HepG2 (cell line): ENCODE data around the gene TCF23. TPM values are rescaled to one million over a fixed set of nuclear protein-coding genes. Genes with fewer than 3 reads are reported as not detected.

Experiments used
- HIVEP1 ChIP-seq: sonication (generic); formaldehyde crosslinking; IDR thresholded peaks from 2 replicates; pipeline ENCODE4 v1.4.0; 2020; ENCODE audit warnings: mild to moderate bottlenecking, missing genetic modification reagents
- KLF11 ChIP-seq: IDR thresholded peaks from 2 replicates; pipeline ENCODE4 v1.6.1; 2016; ENCODE audit warnings: missing compliant biosample characterization
- NFYB ChIP-seq: sonication (generic); formaldehyde crosslinking; IDR thresholded peaks from 2 replicates; pipeline ENCODE4 v1.4.0; 2020; ENCODE audit warnings: missing genetic modification reagents
- NKX3-1 ChIP-seq: sonication (generic); formaldehyde crosslinking; IDR thresholded peaks from 2 replicates; pipeline ENCODE4 v1.5.0; 2020; ENCODE audit warnings: missing genetic modification reagents
- POLR2AphosphoS2 ChIP-seq: IDR thresholded peaks from 2 replicates; pipeline ENCODE4 v1.6.1; 2011; ENCODE audit warnings: low read depth, low read length, improper control_type of control experiment
- RAD51 ChIP-seq: fragments of 450-650 bp; IDR thresholded peaks from 2 replicates; pipeline ENCODE4 v1.6.1; 2016; ENCODE audit warnings: borderline replicate concordance
- SMC3 ChIP-seq: IDR thresholded peaks from 2 replicates; pipeline ENCODE4 v1.6.1; 2011; ENCODE audit warnings: low read length, improper control_type of control experiment
- YEATS2 ChIP-seq: sonication (generic); formaldehyde crosslinking; IDR thresholded peaks from 2 replicates; pipeline ENCODE4 v1.4.0; 2020; ENCODE audit warnings: missing genetic modification reagents, borderline replicate concordance
- YY1 ChIP-seq: IDR thresholded peaks from 2 replicates; pipeline ENCODE4 v1.6.1; 2011; ENCODE audit warnings: low read length, low read depth, moderate library complexity, mild to moderate bottlenecking; ENCODE audit not compliant: insufficient read depth, insufficient replicate concordance
- ZFX ChIP-seq: sonication (generic); formaldehyde crosslinking; IDR thresholded peaks from 2 replicates; pipeline ENCODE4 v1.4.0; 2020; ENCODE audit warnings: mild to moderate bottlenecking, low read depth, missing genetic modification reagents, moderate library complexity
- ZNF124 ChIP-seq: sonication (generic); formaldehyde crosslinking; IDR thresholded peaks from 2 replicates; pipeline ENCODE4 v1.4.0; 2020; ENCODE audit warnings: missing genetic modification reagents
- ZNF367 ChIP-seq: sonication (generic); formaldehyde crosslinking; IDR thresholded peaks from 2 replicates; pipeline ENCODE4 v1.4.0; 2020; ENCODE audit warnings: missing genetic modification reagents, borderline replicate concordance
- ZNF619 ChIP-seq: sonication (generic); formaldehyde crosslinking; IDR thresholded peaks from 2 replicates; pipeline ENCODE4 v1.4.0; 2020; ENCODE audit warnings: mild to moderate bottlenecking, missing genetic modification reagents
- ZNF644 ChIP-seq: IDR thresholded peaks from 2 replicates; pipeline ENCODE4 v1.6.1; 2016; ENCODE audit warnings: low read depth
- ZNF776 ChIP-seq: sonication (generic); formaldehyde crosslinking; IDR thresholded peaks from 2 replicates; pipeline ENCODE4 v1.4.0; 2020; ENCODE audit warnings: mild to moderate bottlenecking, missing genetic modification reagents
- ZNF782 ChIP-seq: sonication (generic); formaldehyde crosslinking; IDR thresholded peaks from 2 replicates; pipeline ENCODE4 v1.4.0; 2020; ENCODE audit warnings: missing genetic modification reagents, mild to moderate bottlenecking, borderline replicate concordance
- polyA plus RNA-seq, 8 experiments: library from polyadenylated mRNA; depleted of rRNA in 3 of 8; stranded (reverse) in 7 of 8; unstranded in 1 of 8; fragments of >200 nt; fragmentation: Illumina TruSeq in 4 of 8; extraction: Trizol in 4 of 8; gene quantifications; 2 replicates each; pipeline versions ENCODE4 v1.2.1 to v1.2.3, GENCODE V29; 2011 to 2016; ENCODE audit warnings: low read depth in 4 of 8, missing spikeins in 1 of 8, mixed read lengths in 1 of 8; ENCODE audit not compliant: insufficient read depth in 1 of 8
- total RNA-seq, 5 experiments: library from RNA; depleted of rRNA; stranded (reverse); fragments of >200 nt; fragmentation: Illumina TruSeq; extraction: Trizol; gene quantifications; 2 replicates each; pipeline ENCODE4 v1.2.3, GENCODE V29; 2016; ENCODE audit warnings: low read depth in 1 of 5
- TF ChIP-seq, protein P1 (sequence below): sonication (generic); formaldehyde crosslinking; IDR thresholded peaks from 2 replicates; pipeline ENCODE4 v1.5.0; 2020; ENCODE audit warnings: mild to moderate bottlenecking, missing genetic modification reagents, moderate library complexity
- TF ChIP-seq, protein P2 (sequence below): IDR thresholded peaks from 2 replicates; pipeline ENCODE4 v1.6.1; 2018; ENCODE audit warnings: missing genetic modification reagents, mild to moderate bottlenecking, missing compliant biosample characterization
- TF ChIP-seq, protein P3 (sequence below): sonication (generic); formaldehyde crosslinking; IDR thresholded peaks from 2 replicates; pipeline ENCODE4 v1.4.0; 2020; ENCODE audit warnings: mild to moderate bottlenecking, missing genetic modification reagents
- TF ChIP-seq, protein P4 (sequence below): sonication (generic); formaldehyde crosslinking; IDR thresholded peaks from 2 replicates; pipeline ENCODE4 v1.4.0; 2020; ENCODE audit warnings: missing genetic modification reagents, borderline replicate concordance

The TCF23 gene
- total and polyA plus RNA-seq, 2 of the 13 experiments (the other 11 are each of a cell fraction or from before 2014, with no cell fraction given): 0.02 to 1.4 TPM

DNA sequence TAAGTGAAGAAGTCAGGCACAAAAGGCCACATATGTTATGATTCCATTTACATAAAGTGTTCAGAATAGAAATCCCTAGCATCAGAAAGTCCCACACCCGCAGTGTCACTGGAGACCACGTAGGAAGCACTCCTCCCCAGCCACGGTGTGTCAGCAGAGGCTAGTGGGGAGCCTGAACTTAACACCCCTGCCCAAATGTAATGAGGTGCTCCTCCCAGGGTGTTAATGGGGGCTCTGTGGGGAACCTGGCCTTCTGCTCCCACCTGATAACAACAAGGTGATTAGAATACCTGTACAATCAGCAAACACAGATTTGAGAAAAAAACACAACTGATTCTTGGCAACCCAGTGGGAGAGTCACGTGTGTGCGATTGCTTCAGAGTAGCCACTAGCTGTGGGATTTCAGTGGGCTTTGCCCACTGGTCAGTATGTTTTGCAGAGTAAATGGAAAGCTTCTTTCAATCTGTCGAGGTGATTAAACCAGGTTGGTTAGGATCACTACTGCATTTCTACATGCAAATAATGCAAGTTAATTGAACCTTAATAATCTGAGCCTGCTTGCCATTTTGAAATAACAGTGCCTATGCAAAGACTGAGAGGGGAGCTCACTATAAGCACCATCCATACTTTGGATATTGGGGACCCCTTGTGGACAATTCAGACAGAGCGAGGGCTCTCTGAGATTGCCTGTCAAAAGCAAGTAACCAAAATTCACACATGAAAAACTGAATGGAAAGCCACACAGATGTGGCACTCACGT lies 42.4 kb downstream of the TCF23 start (continued):
- TF ChIP-seq, protein P1, sequence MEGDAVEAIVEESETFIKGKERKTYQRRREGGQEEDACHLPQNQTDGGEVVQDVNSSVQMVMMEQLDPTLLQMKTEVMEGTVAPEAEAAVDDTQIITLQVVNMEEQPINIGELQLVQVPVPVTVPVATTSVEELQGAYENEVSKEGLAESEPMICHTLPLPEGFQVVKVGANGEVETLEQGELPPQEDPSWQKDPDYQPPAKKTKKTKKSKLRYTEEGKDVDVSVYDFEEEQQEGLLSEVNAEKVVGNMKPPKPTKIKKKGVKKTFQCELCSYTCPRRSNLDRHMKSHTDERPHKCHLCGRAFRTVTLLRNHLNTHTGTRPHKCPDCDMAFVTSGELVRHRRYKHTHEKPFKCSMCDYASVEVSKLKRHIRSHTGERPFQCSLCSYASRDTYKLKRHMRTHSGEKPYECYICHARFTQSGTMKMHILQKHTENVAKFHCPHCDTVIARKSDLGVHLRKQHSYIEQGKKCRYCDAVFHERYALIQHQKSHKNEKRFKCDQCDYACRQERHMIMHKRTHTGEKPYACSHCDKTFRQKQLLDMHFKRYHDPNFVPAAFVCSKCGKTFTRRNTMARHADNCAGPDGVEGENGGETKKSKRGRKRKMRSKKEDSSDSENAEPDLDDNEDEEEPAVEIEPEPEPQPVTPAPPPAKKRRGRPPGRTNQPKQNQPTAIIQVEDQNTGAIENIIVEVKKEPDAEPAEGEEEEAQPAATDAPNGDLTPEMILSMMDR (CRISPR knock-in tag): peak; percentile 93
- TF ChIP-seq NFYB (CRISPR knock-in tag) (no peak), KLF11 (CRISPR knock-in tag) (peak; percentile 54; the same call in 1 of the 2 replicates), ZNF644 (CRISPR knock-in tag) (peak; percentile 66; the same call in 1 of the 2 replicates), ZNF124 (CRISPR knock-in tag) (0 out of 2 replicates have a peak, but pooled peaks have one; percentile 58), RAD51 (no peak), ZNF619 (CRISPR knock-in tag) (no peak), ZNF367 (CRISPR knock-in tag) (no peak), ZNF782 (CRISPR knock-in tag) (peak; percentile 70; the same call in 1 of the 2 replicates), ZNF776 (CRISPR knock-in tag) (no peak), POLR2AphosphoS2 (no peak), SMC3 (peak; percentile 100), NKX3-1 (CRISPR knock-in tag) (no peak), ZFX (CRISPR knock-in tag) (peak; percentile 17; the same call in 1 of the 2 replicates), YY1 (peak; percentile 38), HIVEP1 (no peak), YEATS2 (CRISPR knock-in tag) (peak; percentile 68; the same call in 1 of the 2 replicates)
- TF ChIP-seq, protein P2, sequence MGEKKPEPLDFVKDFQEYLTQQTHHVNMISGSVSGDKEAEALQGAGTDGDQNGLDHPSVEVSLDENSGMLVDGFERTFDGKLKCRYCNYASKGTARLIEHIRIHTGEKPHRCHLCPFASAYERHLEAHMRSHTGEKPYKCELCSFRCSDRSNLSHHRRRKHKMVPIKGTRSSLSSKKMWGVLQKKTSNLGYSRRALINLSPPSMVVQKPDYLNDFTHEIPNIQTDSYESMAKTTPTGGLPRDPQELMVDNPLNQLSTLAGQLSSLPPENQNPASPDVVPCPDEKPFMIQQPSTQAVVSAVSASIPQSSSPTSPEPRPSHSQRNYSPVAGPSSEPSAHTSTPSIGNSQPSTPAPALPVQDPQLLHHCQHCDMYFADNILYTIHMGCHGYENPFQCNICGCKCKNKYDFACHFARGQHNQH (CRISPR knock-in tag): 0 out of 2 replicates have a peak, but pooled peaks have one; percentile 52
- TF ChIP-seq, protein P3, sequence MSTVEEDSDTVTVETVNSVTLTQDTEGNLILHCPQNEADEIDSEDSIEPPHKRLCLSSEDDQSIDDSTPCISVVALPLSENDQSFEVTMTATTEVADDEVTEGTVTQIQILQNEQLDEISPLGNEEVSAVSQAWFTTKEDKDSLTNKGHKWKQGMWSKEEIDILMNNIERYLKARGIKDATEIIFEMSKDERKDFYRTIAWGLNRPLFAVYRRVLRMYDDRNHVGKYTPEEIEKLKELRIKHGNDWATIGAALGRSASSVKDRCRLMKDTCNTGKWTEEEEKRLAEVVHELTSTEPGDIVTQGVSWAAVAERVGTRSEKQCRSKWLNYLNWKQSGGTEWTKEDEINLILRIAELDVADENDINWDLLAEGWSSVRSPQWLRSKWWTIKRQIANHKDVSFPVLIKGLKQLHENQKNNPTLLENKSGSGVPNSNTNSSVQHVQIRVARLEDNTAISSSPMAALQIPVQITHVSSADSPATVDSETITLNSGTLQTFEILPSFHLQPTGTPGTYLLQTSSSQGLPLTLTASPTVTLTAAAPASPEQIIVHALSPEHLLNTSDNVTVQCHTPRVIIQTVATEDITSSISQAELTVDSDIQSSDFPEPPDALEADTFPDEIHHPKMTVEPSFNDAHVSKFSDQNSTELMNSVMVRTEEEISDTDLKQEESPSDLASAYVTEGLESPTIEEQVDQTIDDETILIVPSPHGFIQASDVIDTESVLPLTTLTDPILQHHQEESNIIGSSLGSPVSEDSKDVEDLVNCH: no peak
- TF ChIP-seq, protein P4, sequence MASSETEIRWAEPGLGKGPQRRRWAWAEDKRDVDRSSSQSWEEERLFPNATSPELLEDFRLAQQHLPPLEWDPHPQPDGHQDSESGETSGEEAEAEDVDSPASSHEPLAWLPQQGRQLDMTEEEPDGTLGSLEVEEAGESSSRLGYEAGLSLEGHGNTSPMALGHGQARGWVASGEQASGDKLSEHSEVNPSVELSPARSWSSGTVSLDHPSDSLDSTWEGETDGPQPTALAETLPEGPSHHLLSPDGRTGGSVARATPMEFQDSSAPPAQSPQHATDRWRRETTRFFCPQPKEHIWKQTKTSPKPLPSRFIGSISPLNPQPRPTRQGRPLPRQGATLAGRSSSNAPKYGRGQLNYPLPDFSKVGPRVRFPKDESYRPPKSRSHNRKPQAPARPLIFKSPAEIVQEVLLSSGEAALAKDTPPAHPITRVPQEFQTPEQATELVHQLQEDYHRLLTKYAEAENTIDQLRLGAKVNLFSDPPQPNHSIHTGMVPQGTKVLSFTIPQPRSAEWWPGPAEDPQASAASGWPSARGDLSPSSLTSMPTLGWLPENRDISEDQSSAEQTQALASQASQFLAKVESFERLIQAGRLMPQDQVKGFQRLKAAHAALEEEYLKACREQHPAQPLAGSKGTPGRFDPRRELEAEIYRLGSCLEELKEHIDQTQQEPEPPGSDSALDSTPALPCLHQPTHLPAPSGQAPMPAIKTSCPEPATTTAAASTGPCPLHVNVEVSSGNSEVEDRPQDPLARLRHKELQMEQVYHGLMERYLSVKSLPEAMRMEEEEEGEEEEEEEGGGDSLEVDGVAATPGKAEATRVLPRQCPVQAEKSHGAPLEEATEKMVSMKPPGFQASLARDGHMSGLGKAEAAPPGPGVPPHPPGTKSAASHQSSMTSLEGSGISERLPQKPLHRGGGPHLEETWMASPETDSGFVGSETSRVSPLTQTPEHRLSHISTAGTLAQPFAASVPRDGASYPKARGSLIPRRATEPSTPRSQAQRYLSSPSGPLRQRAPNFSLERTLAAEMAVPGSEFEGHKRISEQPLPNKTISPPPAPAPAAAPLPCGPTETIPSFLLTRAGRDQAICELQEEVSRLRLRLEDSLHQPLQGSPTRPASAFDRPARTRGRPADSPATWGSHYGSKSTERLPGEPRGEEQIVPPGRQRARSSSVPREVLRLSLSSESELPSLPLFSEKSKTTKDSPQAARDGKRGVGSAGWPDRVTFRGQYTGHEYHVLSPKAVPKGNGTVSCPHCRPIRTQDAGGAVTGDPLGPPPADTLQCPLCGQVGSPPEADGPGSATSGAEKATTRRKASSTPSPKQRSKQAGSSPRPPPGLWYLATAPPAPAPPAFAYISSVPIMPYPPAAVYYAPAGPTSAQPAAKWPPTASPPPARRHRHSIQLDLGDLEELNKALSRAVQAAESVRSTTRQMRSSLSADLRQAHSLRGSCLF (CRISPR knock-in tag): no peak
